Endothelial cell of umbilical vein (primary cell): Measurements from ENCODE around the gene ZDHHC20. TPM values are rescaled to one million over a fixed set of nuclear protein-coding genes. Genes with fewer than 3 reads are reported as not detected.

Experiments
- BruUV-seq: library from RNA; stranded (reverse); fragments of 400-500 nt; replicated peaks from 2 replicates; lab custom pipeline; 2021; lab: Mats Ljungman, UMichigan
- CTCF ChIA-PET: fragments of 300-600, 350-600 bp; sonication (Branson Sonifier 250); formaldehyde crosslinking; loops from one replicate; lab custom pipeline; 2021; ENCODE audit warnings: antibody characterized with exemption, inconsistent platforms; lab: Charles Lee
- POLR2A ChIA-PET: fragments of 300-600, 350-600 bp; sonication (Branson Sonifier 250); formaldehyde crosslinking; loops from one replicate; lab custom pipeline; 2021; ENCODE audit warnings: antibody characterized with exemption, inconsistent platforms; lab: Charles Lee
- DNase-seq: peaks from one replicate; pipeline ENCODE4 v3.0.0-alpha.2; 2011; ENCODE audit warnings: low read depth, low spot score
- FAIRE-seq: peaks from 2 replicates; lab custom pipeline; 2011; peaks lifted over from hg19 to GRCh38; lab: Jason Lieb, UNC
- H2AFZ ChIP-seq: 2 replicates; pipeline ENCODE4 v1.6.0; 2012; ENCODE audit warnings: low read depth, low read length, control low read depth, inconsistent platforms
- H3K27ac ChIP-seq: 2 replicates; pipeline ENCODE4 v1.5.1; 2011; ENCODE audit warnings: low read depth, mild to moderate bottlenecking, control low read depth, low read length, moderate library complexity; ENCODE audit not compliant: insufficient read depth
- H3K27me3 ChIP-seq, 2 experiments: 2 replicates each; pipeline versions ENCODE4 v1.6.0 to v1.6.1; 2011; ENCODE audit warnings: low read length in 2 of 2, mixed read lengths in 1 of 2; ENCODE audit not compliant: control insufficient read depth in 2 of 2, insufficient read depth in 2 of 2
- H3K36me3 ChIP-seq, 2 experiments: 2 replicates in 1 of 2; 3 replicates in 1 of 2; pipeline ENCODE4 v1.5.1; 2011; ENCODE audit warnings: low read length in 2 of 2, mild to moderate bottlenecking in 1 of 2, moderate library complexity in 1 of 2; ENCODE audit not compliant: control insufficient read depth in 2 of 2, insufficient read depth in 2 of 2; ENCODE audit errors: extremely low read depth in 1 of 2
- H3K4me1 ChIP-seq: 3 replicates; pipeline ENCODE4 v1.5.1; 2011; ENCODE audit warnings: mild to moderate bottlenecking, low read length; ENCODE audit not compliant: control insufficient read depth, insufficient read depth; ENCODE audit errors: extremely low read depth
- H3K4me2 ChIP-seq: 2 replicates; pipeline ENCODE4 v1.6.1; 2011; ENCODE audit warnings: low read length, control low read depth, mixed read lengths; ENCODE audit not compliant: insufficient read depth
- H3K4me3 ChIP-seq, 3 experiments: fragments of 200-600 bp in 1 of 3; sonication (generic), shearing (Covaris generic) in 1 of 3; replicated peaks in 1 of 3; 2 replicates each; pipeline ENCODE4 v1.5.1; 2011 to 2016; ENCODE audit warnings: control low read depth in 3 of 3, low read length in 3 of 3, mild to moderate bottlenecking in 2 of 3, inconsistent platforms in 1 of 3, low read depth in 1 of 3, moderate library complexity in 1 of 3; ENCODE audit not compliant: insufficient read depth in 1 of 3
- H3K79me2 ChIP-seq: 2 replicates; pipeline ENCODE4 v1.6.0; 2012; ENCODE audit warnings: low read length, inconsistent platforms; ENCODE audit not compliant: control insufficient read depth, insufficient read depth
- H3K9ac ChIP-seq: replicated peaks from 2 replicates; pipeline ENCODE3; 2011; ENCODE audit warnings: low read length, control low read depth; ENCODE audit not compliant: insufficient read depth; ENCODE audit errors: extremely low read depth
- H3K9me1 ChIP-seq: replicated peaks from 3 replicates; pipeline ENCODE4 v1.6.0; 2011; ENCODE audit warnings: mild to moderate bottlenecking, low read length; ENCODE audit not compliant: control insufficient read depth, insufficient read depth; ENCODE audit errors: extremely low read depth
- H3K9me3 ChIP-seq: replicated peaks from 2 replicates; pipeline ENCODE4 v1.5.1; 2012; ENCODE audit warnings: low read length, inconsistent platforms; ENCODE audit not compliant: control insufficient read depth, insufficient read depth
- H4K20me1 ChIP-seq: replicated peaks from 2 replicates; pipeline ENCODE3; 2011; ENCODE audit warnings: mild to moderate bottlenecking, low read length; ENCODE audit not compliant: control insufficient read depth, insufficient read depth; ENCODE audit errors: extremely low read depth
- EZH2 ChIP-seq: IDR thresholded peaks from 2 replicates; pipeline ENCODE4 v1.6.1; 2012; ENCODE audit warnings: borderline replicate concordance, low read depth, mild to moderate bottlenecking, moderate library complexity, low read length, inconsistent platforms; ENCODE audit not compliant: severe bottlenecking
- FOS ChIP-seq: IDR thresholded peaks from 2 replicates; pipeline ENCODE4 v1.6.1; 2011; ENCODE audit warnings: mild to moderate bottlenecking, low read length, moderate library complexity, borderline replicate concordance; ENCODE audit not compliant: insufficient read depth
- GATA2 ChIP-seq: IDR thresholded peaks from 2 replicates; pipeline ENCODE4 v1.7.0; 2011; ENCODE audit warnings: low read depth, mild to moderate bottlenecking, moderate library complexity, mixed read lengths, low read length; ENCODE audit not compliant: insufficient read length, insufficient read depth
- JUN ChIP-seq: IDR thresholded peaks from 2 replicates; pipeline ENCODE4 v1.6.1; 2011; ENCODE audit warnings: borderline replicate concordance, low read depth; ENCODE audit not compliant: insufficient read length, insufficient read depth
- MYC ChIP-seq: IDR thresholded peaks from one replicate; pipeline ENCODE4 v1.6.1; 2011; ENCODE audit warnings: mild to moderate bottlenecking, low read depth, low read length
- POLR2A ChIP-seq: IDR thresholded peaks from 2 replicates; pipeline ENCODE4 v1.6.1; 2012; ENCODE audit warnings: low read depth, mild to moderate bottlenecking, control low read depth, low read length
- POLR2AphosphoS5 ChIP-seq: IDR thresholded peaks from 2 replicates; pipeline ENCODE4 v1.6.1; 2012; ENCODE audit warnings: low read depth, mild to moderate bottlenecking, control low read depth, low read length, moderate library complexity; ENCODE audit not compliant: insufficient read depth
- dilution Hi-C: fragments of 300-500 bp; cut with MboI; formaldehyde crosslinking; loops from one replicate; pipeline ENCODE4 v1.15.0; 2019; ENCODE audit warnings: low sequenced_read_pairs; ENCODE audit not compliant: extremely low pct_ligation_motif_present
- intact Hi-C: fragments of 100-400 bp; cut with micrococcal nuclease; formaldehyde crosslinking; loops from one replicate; pipeline ENCODE4 v1.10.0; 2022
- polyA plus RNA-seq, 4 experiments: library from polyadenylated mRNA; depleted of rRNA in 3 of 4; stranded (reverse) in 3 of 4; unstranded in 1 of 4; fragments of >200 nt; gene quantifications; 2 replicates each; pipeline versions ENCODE4 v1.2.1 to v1.2.3, GENCODE V29; 2011 to 2012; ENCODE audit warnings: missing spikeins in 1 of 4
- total RNA-seq: library from RNA; stranded (reverse); gene quantifications from 2 replicates; pipeline ENCODE4 v1.2.3, GENCODE V29; 2021
- TF ChIP-seq, protein P1 (sequence below): IDR thresholded peaks from 2 replicates; pipeline ENCODE4 v1.6.1; 2011; ENCODE audit not compliant: insufficient read depth, insufficient read length
- TF ChIP-seq, protein P2 (sequence below), 2 donors: IDR thresholded peaks; 1 replicate in 1 of 2; 2 replicates in 1 of 2; pipeline ENCODE4 v1.5.1; 2011; ENCODE audit warnings: low read length in 2 of 2, mild to moderate bottlenecking in 2 of 2, moderate library complexity in 2 of 2, control low read depth in 1 of 2, inconsistent platforms in 1 of 2, low read depth in 1 of 2; ENCODE audit not compliant: insufficient read depth in 1 of 2; ENCODE audit errors: extremely low read depth in 1 of 2

The ZDHHC20 gene
- total and polyA plus RNA-seq, 2 donors (not counting 3 experiments of a cell fraction or from before 2014, with no cell fraction given), result 22.1 to 59.4 TPM

DNA sequence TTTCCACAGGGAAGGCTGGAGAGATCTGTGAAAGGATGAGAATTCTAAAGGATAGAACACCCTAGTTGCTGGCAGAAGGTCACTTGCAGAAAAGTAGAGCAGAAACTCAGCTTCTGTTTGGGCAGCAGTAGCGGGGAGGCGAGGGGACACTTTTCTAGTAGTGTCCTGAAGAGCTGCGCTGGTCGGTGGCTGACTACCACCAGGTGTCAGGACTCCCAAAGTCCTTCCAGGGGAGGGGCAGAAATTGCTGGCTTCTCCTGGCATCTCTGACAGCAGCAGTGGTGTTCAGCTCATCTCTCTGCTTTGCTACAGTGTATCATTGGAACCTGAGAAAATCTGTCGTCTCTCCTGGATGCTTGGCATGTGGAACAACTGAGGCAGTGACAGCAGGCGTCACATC, 120.9 kb downstream of the ZDHHC20 start:
- no peak overlapping the region for H3K4me3 ChIP-seq
- no peaks in the 10 kb centered on the region for H3K9me1 ChIP-seq
- no peak for DNase-seq
- H3K79me2 ChIP-seq, result no peaks in the 10 kb centered on the region
- intact Hi-C loops, result loop anchor here (1.0 kb wide), 1 partner anchor 141 kb away; no protein-coding TSS in a partner anchor
- no peak overlapping the region for H3K4me2 ChIP-seq
- H3K27me3 ChIP-seq, result no peaks in the 10 kb centered on the region
- TF ChIP-seq JUN, result no peak
- TF ChIP-seq, protein P1, sequence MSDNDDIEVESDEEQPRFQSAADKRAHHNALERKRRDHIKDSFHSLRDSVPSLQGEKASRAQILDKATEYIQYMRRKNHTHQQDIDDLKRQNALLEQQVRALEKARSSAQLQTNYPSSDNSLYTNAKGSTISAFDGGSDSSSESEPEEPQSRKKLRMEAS, result no peak
- no peak for TF ChIP-seq MYC
- no peak for TF ChIP-seq EZH2
- TF ChIP-seq POLR2AphosphoS5, result no peak
- no peak for TF ChIP-seq GATA2
- no peak for TF ChIP-seq POLR2A
- no peak for TF ChIP-seq FOS
- TF ChIP-seq, protein P2, sequence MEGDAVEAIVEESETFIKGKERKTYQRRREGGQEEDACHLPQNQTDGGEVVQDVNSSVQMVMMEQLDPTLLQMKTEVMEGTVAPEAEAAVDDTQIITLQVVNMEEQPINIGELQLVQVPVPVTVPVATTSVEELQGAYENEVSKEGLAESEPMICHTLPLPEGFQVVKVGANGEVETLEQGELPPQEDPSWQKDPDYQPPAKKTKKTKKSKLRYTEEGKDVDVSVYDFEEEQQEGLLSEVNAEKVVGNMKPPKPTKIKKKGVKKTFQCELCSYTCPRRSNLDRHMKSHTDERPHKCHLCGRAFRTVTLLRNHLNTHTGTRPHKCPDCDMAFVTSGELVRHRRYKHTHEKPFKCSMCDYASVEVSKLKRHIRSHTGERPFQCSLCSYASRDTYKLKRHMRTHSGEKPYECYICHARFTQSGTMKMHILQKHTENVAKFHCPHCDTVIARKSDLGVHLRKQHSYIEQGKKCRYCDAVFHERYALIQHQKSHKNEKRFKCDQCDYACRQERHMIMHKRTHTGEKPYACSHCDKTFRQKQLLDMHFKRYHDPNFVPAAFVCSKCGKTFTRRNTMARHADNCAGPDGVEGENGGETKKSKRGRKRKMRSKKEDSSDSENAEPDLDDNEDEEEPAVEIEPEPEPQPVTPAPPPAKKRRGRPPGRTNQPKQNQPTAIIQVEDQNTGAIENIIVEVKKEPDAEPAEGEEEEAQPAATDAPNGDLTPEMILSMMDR (IDR thresholded peaks at IDR 0.05; ENCODE audit: extremely low read depth in 1 of 2, insufficient read depth in 1 of 2, low read depth in 1 of 2, low read length in 2 of 2), result no peak
- BruUV-seq, result no TSS peak
- H2AFZ ChIP-seq, result no peak overlapping the region
- no peak overlapping the region for H3K9ac ChIP-seq
- dilution Hi-C loops, result no loop called here
- H3K27ac ChIP-seq, result no peak overlapping the region
- H3K9me3 ChIP-seq, result no peaks in the 10 kb centered on the region
- H3K36me3 ChIP-seq, result no peaks in the 10 kb centered on the region
- H4K20me1 ChIP-seq, result no peaks in the 10 kb centered on the region
- POLR2A ChIA-PET, result no interaction called here
- H3K4me1 ChIP-seq, result no peaks in the 10 kb centered on the region
- CTCF ChIA-PET, result interaction anchor here (0.7 to 1.1 kb wide), 3 partner anchors 41 to 142 kb away, joined by 3 read pairs; no protein-coding TSS in a partner anchor
- FAIRE-seq, result no peak
